ENCODE measurements around the gene CAMK2A.

GRCh38 chr5:150242251-150242894 lies 47.2 kb downstream of the CAMK2A start:
- TF ChIP-seq CTCF (IDR thresholded peaks at IDR 0.05; ENCODE audit: insufficient read depth, low read depth, low read length) (no peak), EZH2 (IDR thresholded peaks at IDR 0.05; ENCODE audit: insufficient read depth, low read length) (no peak)
